HepG2 (cell line): ENCODE results near the gene ATAD3C. TPM values are rescaled to one million over a fixed set of nuclear protein-coding genes. Genes with fewer than 3 reads are reported as not detected.
A peak's percentile ranks its signal among the peaks of the same experiment; 100 is the strongest.

Source experiments
- HOXA9 ChIP-seq: sonication (generic); formaldehyde crosslinking; IDR thresholded peaks from 2 replicates; pipeline ENCODE4 v1.8.1; 2022; ENCODE audit warnings: missing genetic modification reagents, mild to moderate bottlenecking, moderate library complexity, borderline replicate concordance
- ISL2 ChIP-seq: sonication (generic); formaldehyde crosslinking; IDR thresholded peaks from 2 replicates; pipeline ENCODE4 v1.5.0; 2020; ENCODE audit warnings: missing genetic modification reagents
- MED1 ChIP-seq: sonication (generic); formaldehyde crosslinking; IDR thresholded peaks from 2 replicates; pipeline ENCODE4 v1.4.0; 2020; ENCODE audit warnings: missing genetic modification reagents
- MEF2D ChIP-seq: sonication (generic); formaldehyde crosslinking; IDR thresholded peaks from 2 replicates; pipeline ENCODE4 v1.5.1; 2020; ENCODE audit warnings: mild to moderate bottlenecking, missing genetic modification reagents
- POLR2AphosphoS5 ChIP-seq: IDR thresholded peaks from 2 replicates; pipeline ENCODE4 v1.6.1; 2012; ENCODE audit warnings: low read depth, low read length
- PTBP1 ChIP-seq: fragments of 200-400 bp; formaldehyde crosslinking; IDR thresholded peaks from 2 replicates; pipeline ENCODE4 v1.6.1; 2018; ENCODE audit warnings: low read length, low read depth; ENCODE audit not compliant: poor library complexity, severe bottlenecking
- SKI ChIP-seq: fragments of 450-650 bp; IDR thresholded peaks from one replicate; pipeline ENCODE4 v1.6.1; 2018; ENCODE audit warnings: mild to moderate bottlenecking; ENCODE audit not compliant: partially characterized antibody
- SP5 ChIP-seq: IDR thresholded peaks from 2 replicates; pipeline ENCODE4 v1.6.1; 2016; ENCODE audit warnings: low read depth, borderline replicate concordance
- ZC3H13 ChIP-seq: sonication (generic); formaldehyde crosslinking; IDR thresholded peaks from 2 replicates; pipeline ENCODE4 v1.8.1; 2023; ENCODE audit warnings: mild to moderate bottlenecking, missing genetic modification reagents, moderate library complexity
- ZNF30 ChIP-seq: sonication (generic); formaldehyde crosslinking; IDR thresholded peaks from 2 replicates; pipeline ENCODE4 v1.5.0; 2020; ENCODE audit warnings: mild to moderate bottlenecking, missing genetic modification reagents
- ZNF350 ChIP-seq: sonication (generic); formaldehyde crosslinking; IDR thresholded peaks from 2 replicates; pipeline ENCODE4 v1.4.0; 2020; ENCODE audit warnings: mild to moderate bottlenecking, low read depth, missing genetic modification reagents, borderline replicate concordance
- ZNF790 ChIP-seq: sonication (generic); formaldehyde crosslinking; IDR thresholded peaks from 2 replicates; pipeline ENCODE4 v1.8.0; 2022; ENCODE audit warnings: missing genetic modification reagents, mild to moderate bottlenecking, borderline replicate concordance
- ZNF841 ChIP-seq: sonication (generic); formaldehyde crosslinking; IDR thresholded peaks from 2 replicates; pipeline ENCODE4 v1.8.1; 2023; ENCODE audit warnings: missing genetic modification reagents, borderline replicate concordance
- polyA plus RNA-seq, 8 experiments: library from polyadenylated mRNA; depleted of rRNA in 3 of 8; stranded (reverse) in 7 of 8; unstranded in 1 of 8; fragments of >200 nt; fragmentation: Illumina TruSeq in 4 of 8; extraction: Trizol in 4 of 8; gene quantifications; 2 replicates each; pipeline versions ENCODE4 v1.2.1 to v1.2.3, GENCODE V29; 2011 to 2016; ENCODE audit warnings: low read depth in 4 of 8, missing spikeins in 1 of 8, mixed read lengths in 1 of 8; ENCODE audit not compliant: insufficient read depth in 1 of 8
- total RNA-seq, 5 experiments: library from RNA; depleted of rRNA; stranded (reverse); fragments of >200 nt; fragmentation: Illumina TruSeq; extraction: Trizol; gene quantifications; 2 replicates each; pipeline ENCODE4 v1.2.3, GENCODE V29; 2016; ENCODE audit warnings: low read depth in 1 of 5
- TF ChIP-seq, protein P1 (sequence below): sonication (generic); formaldehyde crosslinking; IDR thresholded peaks from 2 replicates; pipeline ENCODE4 v1.5.1; 2020; ENCODE audit warnings: mild to moderate bottlenecking, missing genetic modification reagents, borderline replicate concordance
- TF ChIP-seq, protein P2 (sequence below): sonication (generic); formaldehyde crosslinking; IDR thresholded peaks from one replicate; pipeline ENCODE4 v1.5.1; 2020; ENCODE audit warnings: mild to moderate bottlenecking, missing genetic modification reagents; ENCODE audit errors: not compliant biosample characterization

Gene ATAD3C
- total and polyA plus RNA-seq, 2 of the 13 experiments (the other 11 are each of a cell fraction or from before 2014, with no cell fraction given), result 2.4 to 3.2 TPM

DNA sequence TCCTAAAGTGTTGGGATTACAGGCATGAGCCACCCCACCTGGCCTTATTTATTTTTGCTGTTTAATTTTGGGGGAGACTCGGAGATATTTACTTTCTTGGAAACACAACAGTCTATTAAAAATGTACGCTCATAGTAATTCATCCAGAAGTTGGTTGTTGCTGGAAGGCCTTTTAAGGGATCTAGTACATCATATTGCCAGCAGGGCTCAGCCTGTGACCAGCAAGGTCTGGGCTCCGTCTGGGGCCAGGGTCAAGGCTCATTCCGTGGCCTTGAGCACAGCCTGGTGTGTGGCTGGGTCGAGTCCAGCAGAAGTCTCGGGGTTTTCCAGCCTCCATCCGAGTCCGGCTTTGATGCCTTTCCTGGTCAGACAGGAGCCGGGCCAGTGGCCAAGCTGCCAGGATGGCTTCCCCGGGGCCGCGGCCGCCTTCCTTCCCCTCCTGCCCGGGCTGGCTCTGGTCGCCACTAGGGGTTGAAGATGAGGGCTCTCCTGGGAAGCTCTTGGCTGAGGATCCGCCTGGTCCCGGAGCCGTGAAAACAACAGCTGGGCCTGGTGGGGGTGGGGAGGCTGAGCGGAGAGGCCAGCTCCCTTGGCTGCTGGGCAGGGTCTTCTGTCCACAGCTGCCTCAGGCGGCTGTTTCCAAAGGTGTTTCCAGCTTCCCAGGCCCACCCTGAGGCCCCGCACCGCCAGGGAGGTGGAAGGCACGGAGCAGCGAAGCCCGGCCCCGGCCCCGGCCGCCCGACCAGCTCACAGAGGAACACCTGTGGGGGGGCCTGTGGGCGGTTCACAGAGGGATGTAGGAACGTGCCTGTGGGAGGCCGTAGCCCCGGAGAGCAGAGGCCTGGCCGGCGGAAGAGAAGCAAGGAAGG lies 19.1 kb upstream of the ATAD3C start (continued):
- TF ChIP-seq SKI, result peak; percentile 87
- TF ChIP-seq ISL2 (CRISPR knock-in tag), result no peak
- 0 out of 2 replicates have a peak, but pooled peaks have one; percentile 7 for TF ChIP-seq MED1 (CRISPR knock-in tag)
- TF ChIP-seq POLR2AphosphoS5, result peak; percentile 29; the same call in 1 of the 2 replicates
- no peak for TF ChIP-seq ZNF30 (CRISPR knock-in tag)
- TF ChIP-seq, protein P1, sequence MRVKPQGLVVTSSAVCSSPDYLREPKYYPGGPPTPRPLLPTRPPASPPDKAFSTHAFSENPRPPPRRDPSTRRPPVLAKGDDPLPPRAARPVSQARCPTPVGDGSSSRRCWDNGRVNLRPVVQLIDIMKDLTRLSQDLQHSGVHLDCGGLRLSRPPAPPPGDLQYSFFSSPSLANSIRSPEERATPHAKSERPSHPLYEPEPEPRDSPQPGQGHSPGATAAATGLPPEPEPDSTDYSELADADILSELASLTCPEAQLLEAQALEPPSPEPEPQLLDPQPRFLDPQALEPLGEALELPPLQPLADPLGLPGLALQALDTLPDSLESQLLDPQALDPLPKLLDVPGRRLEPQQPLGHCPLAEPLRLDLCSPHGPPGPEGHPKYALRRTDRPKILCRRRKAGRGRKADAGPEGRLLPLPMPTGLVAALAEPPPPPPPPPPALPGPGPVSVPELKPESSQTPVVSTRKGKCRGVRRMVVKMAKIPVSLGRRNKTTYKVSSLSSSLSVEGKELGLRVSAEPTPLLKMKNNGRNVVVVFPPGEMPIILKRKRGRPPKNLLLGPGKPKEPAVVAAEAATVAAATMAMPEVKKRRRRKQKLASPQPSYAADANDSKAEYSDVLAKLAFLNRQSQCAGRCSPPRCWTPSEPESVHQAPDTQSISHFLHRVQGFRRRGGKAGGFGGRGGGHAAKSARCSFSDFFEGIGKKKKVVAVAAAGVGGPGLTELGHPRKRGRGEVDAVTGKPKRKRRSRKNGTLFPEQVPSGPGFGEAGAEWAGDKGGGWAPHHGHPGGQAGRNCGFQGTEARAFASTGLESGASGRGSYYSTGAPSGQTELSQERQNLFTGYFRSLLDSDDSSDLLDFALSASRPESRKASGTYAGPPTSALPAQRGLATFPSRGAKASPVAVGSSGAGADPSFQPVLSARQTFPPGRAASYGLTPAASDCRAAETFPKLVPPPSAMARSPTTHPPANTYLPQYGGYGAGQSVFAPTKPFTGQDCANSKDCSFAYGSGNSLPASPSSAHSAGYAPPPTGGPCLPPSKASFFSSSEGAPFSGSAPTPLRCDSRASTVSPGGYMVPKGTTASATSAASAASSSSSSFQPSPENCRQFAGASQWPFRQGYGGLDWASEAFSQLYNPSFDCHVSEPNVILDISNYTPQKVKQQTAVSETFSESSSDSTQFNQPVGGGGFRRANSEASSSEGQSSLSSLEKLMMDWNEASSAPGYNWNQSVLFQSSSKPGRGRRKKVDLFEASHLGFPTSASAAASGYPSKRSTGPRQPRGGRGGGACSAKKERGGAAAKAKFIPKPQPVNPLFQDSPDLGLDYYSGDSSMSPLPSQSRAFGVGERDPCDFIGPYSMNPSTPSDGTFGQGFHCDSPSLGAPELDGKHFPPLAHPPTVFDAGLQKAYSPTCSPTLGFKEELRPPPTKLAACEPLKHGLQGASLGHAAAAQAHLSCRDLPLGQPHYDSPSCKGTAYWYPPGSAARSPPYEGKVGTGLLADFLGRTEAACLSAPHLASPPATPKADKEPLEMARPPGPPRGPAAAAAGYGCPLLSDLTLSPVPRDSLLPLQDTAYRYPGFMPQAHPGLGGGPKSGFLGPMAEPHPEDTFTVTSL, result peak; percentile 40; the same call in 1 of the 2 replicates
- TF ChIP-seq ZNF790 (CRISPR knock-in tag), result no peak
- 0 out of 2 replicates have a peak, but pooled peaks have one; percentile 46 for TF ChIP-seq ZNF350 (CRISPR knock-in tag)
- no peak for TF ChIP-seq ZNF841 (CRISPR knock-in tag)
- peak; percentile 79 for TF ChIP-seq ZC3H13 (CRISPR knock-in tag)
- peak; percentile 52; the same call in 1 of the 2 replicates for TF ChIP-seq HOXA9 (CRISPR knock-in tag)
- TF ChIP-seq SP5, result peak; percentile 71
- no peak for TF ChIP-seq MEF2D (CRISPR knock-in tag)
- TF ChIP-seq, protein P2, sequence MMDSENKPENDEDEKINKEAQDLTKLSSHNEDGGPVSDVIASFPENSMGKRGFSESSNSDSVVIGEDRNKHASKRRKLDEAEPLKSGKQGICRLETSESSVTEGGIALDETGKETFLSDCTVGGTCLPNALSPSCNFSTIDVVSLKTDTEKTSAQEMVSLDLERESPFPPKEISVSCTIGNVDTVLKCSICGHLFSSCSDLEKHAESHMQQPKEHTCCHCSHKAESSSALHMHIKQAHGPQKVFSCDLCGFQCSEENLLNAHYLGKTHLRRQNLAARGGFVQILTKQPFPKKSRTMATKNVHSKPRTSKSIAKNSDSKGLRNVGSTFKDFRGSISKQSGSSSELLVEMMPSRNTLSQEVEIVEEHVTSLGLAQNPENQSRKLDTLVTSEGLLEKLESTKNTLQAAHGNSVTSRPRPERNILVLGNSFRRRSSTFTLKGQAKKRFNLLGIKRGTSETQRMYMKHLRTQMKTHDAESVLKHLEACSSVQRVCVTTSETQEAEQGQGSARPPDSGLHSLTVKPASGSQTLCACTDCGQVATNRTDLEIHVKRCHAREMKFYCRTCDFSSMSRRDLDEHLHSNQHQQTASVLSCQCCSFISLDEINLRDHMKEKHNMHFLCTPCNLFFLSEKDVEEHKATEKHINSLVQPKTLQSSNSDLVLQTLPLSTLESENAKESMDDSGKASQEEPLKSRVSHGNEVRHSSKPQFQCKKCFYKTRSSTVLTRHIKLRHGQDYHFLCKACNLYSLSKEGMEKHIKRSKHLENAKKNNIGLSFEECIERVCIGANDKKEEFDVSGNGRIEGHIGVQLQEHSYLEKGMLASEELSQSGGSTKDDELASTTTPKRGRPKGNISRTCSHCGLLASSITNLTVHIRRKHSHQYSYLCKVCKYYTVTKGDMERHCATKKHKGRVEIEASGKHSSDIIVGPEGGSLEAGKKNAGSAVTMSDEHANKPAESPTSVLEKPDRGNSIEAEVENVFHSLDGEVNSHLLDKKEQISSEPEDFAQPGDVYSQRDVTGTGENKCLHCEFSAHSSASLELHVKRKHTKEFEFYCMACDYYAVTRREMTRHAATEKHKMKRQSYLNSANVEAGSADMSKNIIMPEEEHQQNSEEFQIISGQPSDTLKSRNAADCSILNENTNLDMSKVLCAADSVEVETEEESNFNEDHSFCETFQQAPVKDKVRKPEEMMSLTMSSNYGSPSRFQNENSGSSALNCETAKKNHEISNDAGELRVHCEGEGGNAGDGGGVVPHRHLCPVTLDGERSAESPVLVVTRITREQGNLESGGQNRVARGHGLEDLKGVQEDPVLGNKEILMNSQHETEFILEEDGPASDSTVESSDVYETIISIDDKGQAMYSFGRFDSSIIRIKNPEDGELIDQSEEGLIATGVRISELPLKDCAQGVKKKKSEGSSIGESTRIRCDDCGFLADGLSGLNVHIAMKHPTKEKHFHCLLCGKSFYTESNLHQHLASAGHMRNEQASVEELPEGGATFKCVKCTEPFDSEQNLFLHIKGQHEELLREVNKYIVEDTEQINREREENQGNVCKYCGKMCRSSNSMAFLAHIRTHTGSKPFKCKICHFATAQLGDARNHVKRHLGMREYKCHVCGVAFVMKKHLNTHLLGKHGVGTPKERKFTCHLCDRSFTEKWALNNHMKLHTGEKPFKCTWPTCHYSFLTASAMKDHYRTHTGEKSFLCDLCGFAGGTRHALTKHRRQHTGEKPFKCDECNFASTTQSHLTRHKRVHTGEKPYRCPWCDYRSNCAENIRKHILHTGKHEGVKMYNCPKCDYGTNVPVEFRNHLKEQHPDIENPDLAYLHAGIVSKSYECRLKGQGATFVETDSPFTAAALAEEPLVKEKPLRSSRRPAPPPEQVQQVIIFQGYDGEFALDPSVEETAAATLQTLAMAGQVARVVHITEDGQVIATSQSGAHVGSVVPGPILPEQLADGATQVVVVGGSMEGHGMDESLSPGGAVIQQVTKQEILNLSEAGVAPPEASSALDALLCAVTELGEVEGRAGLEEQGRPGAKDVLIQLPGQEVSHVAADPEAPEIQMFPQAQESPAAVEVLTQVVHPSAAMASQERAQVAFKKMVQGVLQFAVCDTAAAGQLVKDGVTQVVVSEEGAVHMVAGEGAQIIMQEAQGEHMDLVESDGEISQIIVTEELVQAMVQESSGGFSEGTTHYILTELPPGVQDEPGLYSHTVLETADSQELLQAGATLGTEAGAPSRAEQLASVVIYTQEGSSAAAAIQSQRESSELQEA (CRISPR knock-in tag), result no peak
- TF ChIP-seq PTBP1, result no peak
